ENCODE data around the gene KCNJ16. TPM values are rescaled to one million over a fixed set of nuclear protein-coding genes. Genes with fewer than 3 reads are reported as not detected.

Gene KCNJ16
- total RNA-seq (1 to 10 TPM; 2.2 to 4.0 TPM), polyA plus RNA-seq (under 1 TPM; 0.35 to 0.37 TPM)
- long read RNA-seq, donor 1, result 0 reads
- long read RNA-seq, donor 2, result 0 reads
- long read RNA-seq, donor 3, partial matches to known transcripts, result 0 of 1 reads
- long read RNA-seq, donor 3, other reads (novel, unspliced or antisense), result 0 of 1 reads
- long read RNA-seq, donor 4, result 0 reads
- long read RNA-seq, donor 5, result 0 reads

DNA sequence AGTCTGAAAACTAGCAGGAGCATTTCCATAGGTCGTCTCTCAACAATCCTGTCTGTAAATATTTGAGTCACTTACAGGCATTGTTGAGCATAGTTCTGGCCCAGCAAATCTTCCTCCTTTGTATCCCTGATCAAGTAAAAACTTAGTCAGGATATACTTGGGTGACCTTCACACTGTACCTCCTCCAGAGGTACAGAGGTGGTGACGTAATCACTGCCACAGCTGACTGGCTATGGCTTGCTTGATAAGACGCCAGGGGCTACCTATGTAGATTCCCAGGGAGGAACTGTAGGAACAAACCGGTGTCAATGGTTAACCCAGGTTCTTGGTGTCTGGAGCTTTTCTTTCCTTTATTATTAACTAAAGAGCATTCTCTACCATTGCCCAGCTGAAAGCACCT lies at the start of gene KCNJ16:
KCNJ16 (plus strand) TSS at position 270 of the 400 bp plus-strand sequence. CDS start 56,863 bp downstream, outside the sequence.
- H3K27me3 ChIP-seq (ENCODE audit: control insufficient read depth in 3 of 3, insufficient read depth in 3 of 3, low read length in 2 of 3), result no peaks in the 10 kb centered on the region
- TF ChIP-seq, protein P1, sequence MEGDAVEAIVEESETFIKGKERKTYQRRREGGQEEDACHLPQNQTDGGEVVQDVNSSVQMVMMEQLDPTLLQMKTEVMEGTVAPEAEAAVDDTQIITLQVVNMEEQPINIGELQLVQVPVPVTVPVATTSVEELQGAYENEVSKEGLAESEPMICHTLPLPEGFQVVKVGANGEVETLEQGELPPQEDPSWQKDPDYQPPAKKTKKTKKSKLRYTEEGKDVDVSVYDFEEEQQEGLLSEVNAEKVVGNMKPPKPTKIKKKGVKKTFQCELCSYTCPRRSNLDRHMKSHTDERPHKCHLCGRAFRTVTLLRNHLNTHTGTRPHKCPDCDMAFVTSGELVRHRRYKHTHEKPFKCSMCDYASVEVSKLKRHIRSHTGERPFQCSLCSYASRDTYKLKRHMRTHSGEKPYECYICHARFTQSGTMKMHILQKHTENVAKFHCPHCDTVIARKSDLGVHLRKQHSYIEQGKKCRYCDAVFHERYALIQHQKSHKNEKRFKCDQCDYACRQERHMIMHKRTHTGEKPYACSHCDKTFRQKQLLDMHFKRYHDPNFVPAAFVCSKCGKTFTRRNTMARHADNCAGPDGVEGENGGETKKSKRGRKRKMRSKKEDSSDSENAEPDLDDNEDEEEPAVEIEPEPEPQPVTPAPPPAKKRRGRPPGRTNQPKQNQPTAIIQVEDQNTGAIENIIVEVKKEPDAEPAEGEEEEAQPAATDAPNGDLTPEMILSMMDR (IDR thresholded peaks at IDR 0.05; ENCODE audit: control extremely low read depth, extremely low read depth), result no peak
- DNase-seq (peak in 2 of 3 donors; percentile 58), ATAC-seq (ENCODE audit: insufficient read depth, low FRiP score) (no peak)
- no peak within 1 kb of the TSS for H3K9ac ChIP-seq (ENCODE audit: insufficient read depth in 1 of 2, low read length in 2 of 2)
- no peaks in the 10 kb centered on the region for H3K9me3 ChIP-seq (ENCODE audit: control insufficient read depth in 4 of 4, insufficient read depth in 3 of 4, low read length in 3 of 4)
- no peak within 1 kb of the TSS for H3K4me3 ChIP-seq
- H3K36me3 ChIP-seq (ENCODE audit: control insufficient read depth in 4 of 4, insufficient read depth in 4 of 4, low read length in 4 of 4), result no peaks in the 10 kb centered on the region
- peaks cover 0 to 10% (median 0%) of the 10 kb centered on the region in 5 donors for H3K4me1 ChIP-seq (ENCODE audit: control insufficient read depth in 5 of 5, insufficient read depth in 5 of 5, low read length in 5 of 5)
- H3K27ac ChIP-seq (ENCODE audit: low read depth in 1 of 2, low read length in 1 of 2), result no peak within 1 kb of the TSS
- 59 to 79% methylated on average over 4 of the region's 4 CpGs for WGBS, 2 donors

DNA sequence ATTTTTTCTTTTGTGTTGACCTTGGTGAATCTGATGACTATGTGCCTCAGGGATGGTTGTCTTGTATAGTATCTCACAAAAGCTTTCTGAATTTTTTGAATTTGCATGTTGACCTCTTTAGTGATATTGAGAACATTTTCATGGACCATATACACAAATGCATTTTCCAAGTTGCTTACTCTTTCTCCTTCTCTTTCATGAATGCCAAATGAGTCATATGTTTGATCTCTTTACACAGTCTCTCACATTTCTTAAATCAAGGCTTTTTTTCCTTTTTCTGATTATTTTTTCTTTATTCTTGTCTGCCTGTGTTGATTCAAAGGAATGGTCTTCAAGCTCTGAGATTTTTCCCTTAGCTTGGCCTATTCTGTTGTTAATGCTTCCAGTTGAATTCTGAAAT lies 46.6 kb upstream of the KCNJ16 start:
- Histone ChIP-seq H3K27me3 (ENCODE audit: control insufficient read depth in 3 of 3, insufficient read depth in 3 of 3, low read length in 2 of 3) (no peaks in the 10 kb centered on the region), H3K9me3 (ENCODE audit: control insufficient read depth in 4 of 4, insufficient read depth in 3 of 4, low read length in 3 of 4) (peaks cover 0 to 2% (median 0%) of the 10 kb centered on the region in 4 donors), H3K4me1 (ENCODE audit: control insufficient read depth in 5 of 5, insufficient read depth in 5 of 5, low read length in 5 of 5) (peaks cover 0 to 2% (median 0%) of the 10 kb centered on the region in 5 donors), H3K27ac (ENCODE audit: low read depth in 1 of 2, low read length in 1 of 2) (no peak overlapping the region), H3K36me3 (ENCODE audit: control insufficient read depth in 4 of 4, insufficient read depth in 4 of 4, low read length in 4 of 4) (no peaks in the 10 kb centered on the region), H3K4me3 (no peak overlapping the region), H3K9ac (ENCODE audit: insufficient read depth in 1 of 2, low read length in 2 of 2) (no peak overlapping the region)
- TF ChIP-seq, protein P1 (IDR thresholded peaks at IDR 0.05; ENCODE audit: control extremely low read depth, extremely low read depth), result no peak
- ATAC-seq (ENCODE audit: insufficient read depth, low FRiP score) (no peak), DNase-seq (no peak)

DNA sequence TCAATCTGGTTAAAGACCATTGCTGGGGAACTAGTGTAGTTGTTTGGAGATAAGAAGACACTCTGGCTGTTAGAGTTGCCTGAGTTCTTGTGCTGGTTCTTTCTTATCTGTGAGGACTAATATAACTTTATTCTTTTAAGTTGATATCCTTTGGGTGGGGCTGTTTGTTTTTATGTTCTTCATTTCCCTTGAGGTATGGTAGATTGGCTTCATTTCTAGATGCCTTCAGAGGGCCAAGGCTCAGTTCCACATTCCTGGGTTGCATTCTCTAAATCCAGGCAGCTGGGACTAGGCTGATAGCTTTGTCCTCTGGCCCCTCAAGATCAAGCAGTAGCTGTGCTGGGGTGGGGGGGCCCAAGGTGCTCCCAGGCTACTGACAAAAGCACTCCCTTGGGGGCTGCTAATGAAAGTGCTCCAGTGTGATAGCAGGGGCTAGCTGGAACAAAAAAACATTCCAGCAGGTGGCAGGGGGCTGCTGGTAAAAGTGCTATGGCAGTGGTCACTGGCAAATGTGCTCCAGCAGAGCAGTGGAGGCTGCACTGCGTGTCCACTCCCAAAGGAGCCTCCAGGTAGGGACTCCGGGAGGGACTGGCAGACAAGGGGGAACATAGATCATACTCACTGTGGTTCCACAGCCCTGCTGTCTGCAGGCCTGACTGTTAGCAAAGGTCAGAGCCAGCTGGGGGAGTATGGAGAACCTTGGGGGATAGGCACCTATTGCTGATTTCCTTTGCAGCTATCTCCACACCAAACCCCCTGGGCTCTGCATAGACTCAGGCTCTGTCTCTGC lies 45.9 kb upstream of the KCNJ16 start:
- H3K4me3 ChIP-seq, result no peak overlapping the region
- TF ChIP-seq, protein P1 (IDR thresholded peaks at IDR 0.05; ENCODE audit: control extremely low read depth, extremely low read depth), result no peak
- no peak overlapping the region for H3K27ac ChIP-seq (ENCODE audit: low read depth in 1 of 2, low read length in 1 of 2)
- no peaks in the 10 kb centered on the region for H3K36me3 ChIP-seq (ENCODE audit: control insufficient read depth in 4 of 4, insufficient read depth in 4 of 4, low read length in 4 of 4)
- H3K27me3 ChIP-seq (ENCODE audit: control insufficient read depth in 3 of 3, insufficient read depth in 3 of 3, low read length in 2 of 3), result no peaks in the 10 kb centered on the region
- H3K9ac ChIP-seq (ENCODE audit: insufficient read depth in 1 of 2, low read length in 2 of 2), result no peak overlapping the region
- H3K9me3 ChIP-seq (ENCODE audit: control insufficient read depth in 4 of 4, insufficient read depth in 3 of 4, low read length in 3 of 4), result peaks cover 0 to 2% (median 0%) of the 10 kb centered on the region in 4 donors
- WGBS, 2 donors, result 92 to 97% methylated on average over 2 of the region's 2 CpGs
- ATAC-seq (ENCODE audit: insufficient read depth, low FRiP score), result no peak
- peaks cover 0 to 2% (median 0%) of the 10 kb centered on the region in 5 donors for H3K4me1 ChIP-seq (ENCODE audit: control insufficient read depth in 5 of 5, insufficient read depth in 5 of 5, low read length in 5 of 5)
- DNase-seq, result no peak

All from lung (tissue), 16 donors.